ENCODE data around the gene AK5. TPM values are rescaled to one million over a fixed set of nuclear protein-coding genes. Genes with fewer than 3 reads are reported as not detected.

Gene AK5
- total and polyA plus RNA-seq, 2 experiments from 2014 or later: 8.8 to 12.2 TPM

DNA sequence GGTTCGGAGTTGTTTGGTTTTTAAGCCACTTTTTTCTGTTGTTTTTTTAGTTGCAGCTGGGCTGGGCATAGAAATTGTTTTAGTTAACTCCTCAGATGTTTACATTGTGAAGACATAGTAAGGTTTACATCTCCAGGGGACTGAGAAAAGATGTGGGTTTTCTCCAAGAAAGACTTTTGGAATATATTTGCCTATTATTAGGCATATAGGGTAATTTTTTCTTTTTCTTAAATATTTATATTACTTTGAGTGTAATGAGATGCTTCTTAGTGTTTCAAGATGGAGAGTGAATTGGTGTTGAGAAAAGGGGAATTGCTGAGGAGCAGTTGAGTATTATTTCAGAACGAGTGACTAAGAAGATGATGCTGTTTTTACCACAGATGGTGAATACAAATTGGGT, 36.0 kb upstream of the AK5 start:
- Histone ChIP-seq H3K27me3 (ENCODE audit: insufficient read depth) (no peaks in the 10 kb centered on the region), H2AFZ (no peak overlapping the region), H3K79me2 (replicated peaks; ENCODE audit: insufficient read depth) (no peaks in the 10 kb centered on the region), H3K4me3 (no peak overlapping the region), H3K9me2 (ENCODE audit: insufficient read depth) (no peaks in the 10 kb centered on the region), H3F3A (replicated peaks; ENCODE audit: low read depth) (no peaks in the 10 kb centered on the region), H4K20me1 (replicated peaks; ENCODE audit: insufficient read depth) (no peaks in the 10 kb centered on the region), H3K27ac (ENCODE audit: low read depth) (no peak overlapping the region), H3K4me1 (ENCODE audit: insufficient read depth) (no peaks in the 10 kb centered on the region), H3K36me3 (ENCODE audit: insufficient read depth) (no peaks in the 10 kb centered on the region; the same call in 1 of the 2 replicates), H3K4me2 (no peak overlapping the region)
- Mint-ChIP-seq H3K27ac (no peak overlapping the region), H3K4me3 (no peak overlapping the region), H3K36me3 (ENCODE audit: low read depth) (peaks cover 16% of the 10 kb centered on the region; the same call in 2 of the 3 replicates), H3K9me3 (peaks cover 39% of the 10 kb centered on the region), H3K27me3 (ENCODE audit: insufficient read depth, low read depth, poor library complexity) (no peaks in the 10 kb centered on the region), H3K4me1 (no peaks in the 10 kb centered on the region)
- ATAC-seq (no peak), DNase-seq (ENCODE audit: low spot score) (no peak)
- TF ChIP-seq EZH2phosphoT487 (IDR thresholded peaks at IDR 0.05; ENCODE audit: unreplicated experiment): no peak
- no peak for TF ChIP-seq POLR2AphosphoS5 (IDR thresholded peaks at IDR 0.05; ENCODE audit: low read depth)
- TF ChIP-seq, protein P1, sequence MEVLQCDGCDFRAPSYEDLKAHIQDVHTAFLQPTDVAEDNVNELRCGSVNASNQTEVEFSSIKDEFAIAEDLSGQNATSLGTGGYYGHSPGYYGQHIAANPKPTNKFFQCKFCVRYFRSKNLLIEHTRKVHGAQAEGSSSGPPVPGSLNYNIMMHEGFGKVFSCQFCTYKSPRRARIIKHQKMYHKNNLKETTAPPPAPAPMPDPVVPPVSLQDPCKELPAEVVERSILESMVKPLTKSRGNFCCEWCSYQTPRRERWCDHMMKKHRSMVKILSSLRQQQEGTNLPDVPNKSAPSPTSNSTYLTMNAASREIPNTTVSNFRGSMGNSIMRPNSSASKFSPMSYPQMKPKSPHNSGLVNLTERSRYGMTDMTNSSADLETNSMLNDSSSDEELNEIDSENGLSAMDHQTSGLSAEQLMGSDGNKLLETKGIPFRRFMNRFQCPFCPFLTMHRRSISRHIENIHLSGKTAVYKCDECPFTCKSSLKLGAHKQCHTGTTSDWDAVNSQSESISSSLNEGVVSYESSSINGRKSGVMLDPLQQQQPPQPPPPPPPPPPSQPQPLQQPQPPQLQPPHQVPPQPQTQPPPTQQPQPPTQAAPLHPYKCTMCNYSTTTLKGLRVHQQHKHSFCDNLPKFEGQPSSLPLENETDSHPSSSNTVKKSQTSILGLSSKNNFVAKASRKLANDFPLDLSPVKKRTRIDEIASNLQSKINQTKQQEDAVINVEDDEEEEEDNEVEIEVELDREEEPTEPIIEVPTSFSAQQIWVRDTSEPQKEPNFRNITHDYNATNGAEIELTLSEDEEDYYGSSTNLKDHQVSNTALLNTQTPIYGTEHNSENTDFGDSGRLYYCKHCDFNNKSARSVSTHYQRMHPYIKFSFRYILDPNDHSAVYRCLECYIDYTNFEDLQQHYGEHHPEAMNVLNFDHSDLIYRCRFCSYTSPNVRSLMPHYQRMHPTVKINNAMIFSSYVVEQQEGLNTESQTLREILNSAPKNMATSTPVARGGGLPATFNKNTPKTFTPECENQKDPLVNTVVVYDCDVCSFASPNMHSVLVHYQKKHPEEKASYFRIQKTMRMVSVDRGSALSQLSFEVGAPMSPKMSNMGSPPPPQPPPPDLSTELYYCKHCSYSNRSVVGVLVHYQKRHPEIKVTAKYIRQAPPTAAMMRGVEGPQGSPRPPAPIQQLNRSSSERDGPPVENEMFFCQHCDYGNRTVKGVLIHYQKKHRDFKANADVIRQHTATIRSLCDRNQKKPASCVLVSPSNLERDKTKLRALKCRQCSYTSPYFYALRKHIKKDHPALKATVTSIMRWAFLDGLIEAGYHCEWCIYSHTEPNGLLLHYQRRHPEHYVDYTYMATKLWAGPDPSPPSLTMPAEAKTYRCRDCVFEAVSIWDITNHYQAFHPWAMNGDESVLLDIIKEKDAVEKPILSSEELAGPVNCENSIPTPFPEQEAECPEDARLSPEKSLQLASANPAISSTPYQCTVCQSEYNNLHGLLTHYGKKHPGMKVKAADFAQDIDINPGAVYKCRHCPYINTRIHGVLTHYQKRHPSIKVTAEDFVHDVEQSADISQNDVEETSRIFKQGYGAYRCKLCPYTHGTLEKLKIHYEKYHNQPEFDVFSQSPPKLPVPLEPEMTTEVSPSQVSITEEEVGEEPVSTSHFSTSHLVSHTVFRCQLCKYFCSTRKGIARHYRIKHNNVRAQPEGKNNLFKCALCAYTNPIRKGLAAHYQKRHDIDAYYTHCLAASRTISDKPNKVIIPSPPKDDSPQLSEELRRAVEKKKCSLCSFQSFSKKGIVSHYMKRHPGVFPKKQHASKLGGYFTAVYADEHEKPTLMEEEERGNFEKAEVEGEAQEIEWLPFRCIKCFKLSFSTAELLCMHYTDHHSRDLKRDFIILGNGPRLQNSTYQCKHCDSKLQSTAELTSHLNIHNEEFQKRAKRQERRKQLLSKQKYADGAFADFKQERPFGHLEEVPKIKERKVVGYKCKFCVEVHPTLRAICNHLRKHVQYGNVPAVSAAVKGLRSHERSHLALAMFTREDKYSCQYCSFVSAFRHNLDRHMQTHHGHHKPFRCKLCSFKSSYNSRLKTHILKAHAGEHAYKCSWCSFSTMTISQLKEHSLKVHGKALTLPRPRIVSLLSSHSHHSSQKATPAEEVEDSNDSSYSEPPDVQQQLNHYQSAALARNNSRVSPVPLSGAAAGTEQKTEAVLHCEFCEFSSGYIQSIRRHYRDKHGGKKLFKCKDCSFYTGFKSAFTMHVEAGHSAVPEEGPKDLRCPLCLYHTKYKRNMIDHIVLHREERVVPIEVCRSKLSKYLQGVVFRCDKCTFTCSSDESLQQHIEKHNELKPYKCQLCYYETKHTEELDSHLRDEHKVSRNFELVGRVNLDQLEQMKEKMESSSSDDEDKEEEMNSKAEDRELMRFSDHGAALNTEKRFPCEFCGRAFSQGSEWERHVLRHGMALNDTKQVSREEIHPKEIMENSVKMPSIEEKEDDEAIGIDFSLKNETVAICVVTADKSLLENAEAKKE (CRISPR knock-in tag; IDR thresholded peaks at IDR 0.05): no peak
- no peak for TF ChIP-seq EZH2 (IDR thresholded peaks at IDR 0.05; ENCODE audit: low read depth, unreplicated experiment)
- no peak for TF ChIP-seq ZNF114 (CRISPR knock-in tag; IDR thresholded peaks at IDR 0.05)
- TF ChIP-seq ZNF331 (CRISPR knock-in tag; IDR thresholded peaks at IDR 0.05; ENCODE audit: low read depth): no peak
- TF ChIP-seq NANOG (IDR thresholded peaks at IDR 0.05; ENCODE audit: borderline replicate concordance): no peak
- TF ChIP-seq JUNB (IDR thresholded peaks at IDR 0.05; ENCODE audit: unreplicated experiment): no peak
- no peak for TF ChIP-seq CTCF (conservative IDR thresholded peaks at IDR 0.05; ENCODE audit: low read depth in 2 of 2)
- TF ChIP-seq, protein P2, sequence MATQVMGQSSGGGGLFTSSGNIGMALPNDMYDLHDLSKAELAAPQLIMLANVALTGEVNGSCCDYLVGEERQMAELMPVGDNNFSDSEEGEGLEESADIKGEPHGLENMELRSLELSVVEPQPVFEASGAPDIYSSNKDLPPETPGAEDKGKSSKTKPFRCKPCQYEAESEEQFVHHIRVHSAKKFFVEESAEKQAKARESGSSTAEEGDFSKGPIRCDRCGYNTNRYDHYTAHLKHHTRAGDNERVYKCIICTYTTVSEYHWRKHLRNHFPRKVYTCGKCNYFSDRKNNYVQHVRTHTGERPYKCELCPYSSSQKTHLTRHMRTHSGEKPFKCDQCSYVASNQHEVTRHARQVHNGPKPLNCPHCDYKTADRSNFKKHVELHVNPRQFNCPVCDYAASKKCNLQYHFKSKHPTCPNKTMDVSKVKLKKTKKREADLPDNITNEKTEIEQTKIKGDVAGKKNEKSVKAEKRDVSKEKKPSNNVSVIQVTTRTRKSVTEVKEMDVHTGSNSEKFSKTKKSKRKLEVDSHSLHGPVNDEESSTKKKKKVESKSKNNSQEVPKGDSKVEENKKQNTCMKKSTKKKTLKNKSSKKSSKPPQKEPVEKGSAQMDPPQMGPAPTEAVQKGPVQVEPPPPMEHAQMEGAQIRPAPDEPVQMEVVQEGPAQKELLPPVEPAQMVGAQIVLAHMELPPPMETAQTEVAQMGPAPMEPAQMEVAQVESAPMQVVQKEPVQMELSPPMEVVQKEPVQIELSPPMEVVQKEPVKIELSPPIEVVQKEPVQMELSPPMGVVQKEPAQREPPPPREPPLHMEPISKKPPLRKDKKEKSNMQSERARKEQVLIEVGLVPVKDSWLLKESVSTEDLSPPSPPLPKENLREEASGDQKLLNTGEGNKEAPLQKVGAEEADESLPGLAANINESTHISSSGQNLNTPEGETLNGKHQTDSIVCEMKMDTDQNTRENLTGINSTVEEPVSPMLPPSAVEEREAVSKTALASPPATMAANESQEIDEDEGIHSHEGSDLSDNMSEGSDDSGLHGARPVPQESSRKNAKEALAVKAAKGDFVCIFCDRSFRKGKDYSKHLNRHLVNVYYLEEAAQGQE (IDR thresholded peaks at IDR 0.05; ENCODE audit: unreplicated experiment): no peak
- no peak for TF ChIP-seq ETS1 (IDR thresholded peaks at IDR 0.05)
- no peak for TF ChIP-seq STAT1 (IDR thresholded peaks at IDR 0.05; ENCODE audit: unreplicated experiment)
- TF ChIP-seq CREB1 (CRISPR knock-in tag; IDR thresholded peaks at IDR 0.05; ENCODE audit: low read depth): no peak

All from GM23338 (cell line).